H1 (cell line): ENCODE results near the gene CFAP92. TPM values are rescaled to one million over a fixed set of nuclear protein-coding genes. Genes with fewer than 3 reads are reported as not detected.

Experiments
- CTCF ChIA-PET: fragments of 300-600 bp; sonication (Branson Sonifier 250); formaldehyde crosslinking; loops from one replicate; lab custom pipeline; 2021; ENCODE audit not compliant: partially characterized antibody; lab: Charles Lee
- POLR2A ChIA-PET: fragments of 300-600 bp; sonication (Branson Sonifier 250); formaldehyde crosslinking; loops from one replicate; lab custom pipeline; 2021; ENCODE audit warnings: inconsistent platforms; ENCODE audit not compliant: partially characterized antibody; lab: Charles Lee
- DNase-seq, 2 experiments: peaks; one replicate each; pipeline versions ENCODE4 v3.0.0 to v3.0.0-alpha.2; 2010 to 2022; ENCODE audit warnings: low spot score in 2 of 2, low read depth in 1 of 2, mixed read lengths in 1 of 2
- FAIRE-seq: peaks from 2 replicates; lab custom pipeline; 2011; peaks lifted over from hg19 to GRCh38; lab: Jason Lieb, UNC
- H2AFZ ChIP-seq: 2 replicates; pipeline ENCODE4 v1.8.1; 2012; ENCODE audit warnings: low read length, inconsistent platforms
- H2AK5ac ChIP-seq: 2 replicates; pipeline ENCODE4 v1.6.1; 2013; ENCODE audit warnings: low read depth, low read length
- H2BK120ac ChIP-seq: replicated peaks from 2 replicates; pipeline ENCODE3; 2013; ENCODE audit warnings: low read depth, low read length, inconsistent platforms
- H2BK12ac ChIP-seq: 2 replicates; pipeline ENCODE4 v1.6.1; 2013; ENCODE audit warnings: low read depth, low read length
- H2BK15ac ChIP-seq: 2 replicates; pipeline ENCODE4 v1.6.1; 2013; ENCODE audit warnings: low read length
- H2BK20ac ChIP-seq: 2 replicates; pipeline ENCODE4 v1.6.1; 2013; ENCODE audit warnings: low read length
- H2BK5ac ChIP-seq: 2 replicates; pipeline ENCODE4 v1.6.1; 2013; ENCODE audit warnings: low read depth, low read length
- H3K14ac ChIP-seq: 2 replicates; pipeline ENCODE4 v1.6.1; 2013; ENCODE audit warnings: inconsistent platforms; ENCODE audit not compliant: insufficient read length
- H3K18ac ChIP-seq: 2 replicates; pipeline ENCODE4 v1.6.1; 2013; ENCODE audit warnings: low read length; ENCODE audit errors: extremely low read depth
- H3K23ac ChIP-seq: 2 replicates; pipeline ENCODE4 v1.6.1; 2013; ENCODE audit warnings: inconsistent platforms; ENCODE audit not compliant: insufficient read length
- H3K23me2 ChIP-seq: 2 replicates; pipeline ENCODE4 v1.6.1; 2013; ENCODE audit warnings: low read depth, low read length
- H3K27ac ChIP-seq: 2 replicates; pipeline ENCODE4 v1.6.1; 2011; ENCODE audit warnings: low read depth, low read length, inconsistent platforms
- H3K27me3 ChIP-seq, 4 experiments: replicated peaks in 1 of 4; 1 replicate in 1 of 4; 2 replicates in 3 of 4; pipeline versions ENCODE4 v1.6.1 to v1.8.1; 2011 to 2013; ENCODE audit warnings: low read length in 3 of 4, mild to moderate bottlenecking in 3 of 4, inconsistent platforms in 2 of 4, mixed read lengths in 2 of 4, moderate library complexity in 1 of 4; ENCODE audit not compliant: control insufficient read depth in 3 of 4, insufficient read depth in 3 of 4; ENCODE audit errors: extremely low read depth in 1 of 4
- H3K36me3 ChIP-seq, 4 experiments: 2 replicates each; pipeline versions ENCODE4 v1.6.1 to v1.8.1; 2011 to 2013; ENCODE audit warnings: mild to moderate bottlenecking in 4 of 4, low read length in 3 of 4, moderate library complexity in 2 of 4, control low read depth in 1 of 4, inconsistent platforms in 1 of 4; ENCODE audit not compliant: insufficient read depth in 4 of 4, control insufficient read depth in 2 of 4
- H3K4ac ChIP-seq: replicated peaks from 2 replicates; pipeline ENCODE3; 2013; ENCODE audit warnings: low read length, low read depth, mixed read lengths, inconsistent platforms; ENCODE audit not compliant: insufficient read length
- H3K4me1 ChIP-seq, 4 experiments: replicated peaks in 1 of 4; 1 replicate in 1 of 4; 2 replicates in 3 of 4; pipeline versions ENCODE4 v1.6.1 to v1.8.1; 2011 to 2013; ENCODE audit warnings: low read length in 3 of 4, inconsistent platforms in 2 of 4, mixed read lengths in 1 of 4; ENCODE audit not compliant: insufficient read depth in 4 of 4, control insufficient read depth in 3 of 4
- H3K4me2 ChIP-seq, 2 experiments: 2 replicates each; pipeline versions ENCODE4 v1.6.1 to v1.8.1; 2011 to 2013; ENCODE audit warnings: low read depth in 2 of 2, low read length in 2 of 2, control low read depth in 1 of 2, inconsistent platforms in 1 of 2, mild to moderate bottlenecking in 1 of 2; ENCODE audit not compliant: insufficient read depth in 1 of 2
- H3K4me3 ChIP-seq, 4 experiments: fragments of 200-600, 300-600 bp in 1 of 4; sonication (generic), shearing (Covaris generic), sonication (Bioruptor Twin) in 1 of 4; 2 replicates each; pipeline versions ENCODE4 v1.5.1 to v1.8.1; 2011 to 2016; ENCODE audit warnings: low read length in 4 of 4, low read depth in 3 of 4, control low read depth in 2 of 4, inconsistent platforms in 2 of 4, mild to moderate bottlenecking in 2 of 4, mixed read lengths in 1 of 4, moderate library complexity in 1 of 4; ENCODE audit not compliant: insufficient read depth in 2 of 4; ENCODE audit errors: extremely low read depth in 1 of 4
- H3K56ac ChIP-seq: replicated peaks from 2 replicates; pipeline ENCODE3; 2013; ENCODE audit warnings: low read depth, mild to moderate bottlenecking, mixed read lengths, low read length, inconsistent platforms; ENCODE audit not compliant: insufficient read length
- H3K79me1 ChIP-seq: 2 replicates; pipeline ENCODE4 v1.6.1; 2013; ENCODE audit warnings: low read depth, low read length, control low read depth
- H3K79me2 ChIP-seq, 2 experiments: 2 replicates each; pipeline versions ENCODE4 v1.6.1 to v1.8.1; 2012 to 2013; ENCODE audit warnings: low read length in 2 of 2, mild to moderate bottlenecking in 2 of 2, inconsistent platforms in 1 of 2; ENCODE audit not compliant: insufficient read depth in 2 of 2, control insufficient read depth in 1 of 2
- H3K9ac ChIP-seq, 4 experiments: replicated peaks in 1 of 4; 1 replicate in 1 of 4; 2 replicates in 3 of 4; pipeline versions ENCODE4 v1.6.1 to v1.8.1; 2011 to 2013; ENCODE audit warnings: low read depth in 3 of 4, low read length in 3 of 4, control low read depth in 2 of 4, mild to moderate bottlenecking in 2 of 4, moderate library complexity in 2 of 4, inconsistent platforms in 1 of 4; ENCODE audit errors: extremely low read depth in 1 of 4
- H3K9me3 ChIP-seq, 2 experiments: 2 replicates each; pipeline versions ENCODE4 v1.6.1 to v1.8.1; 2012 to 2013; ENCODE audit warnings: mild to moderate bottlenecking in 2 of 2, moderate library complexity in 2 of 2, control low read depth in 1 of 2, inconsistent platforms in 1 of 2, low read depth in 1 of 2, low read length in 1 of 2, mixed read lengths in 1 of 2; ENCODE audit not compliant: insufficient read depth in 2 of 2
- H4K20me1 ChIP-seq, 2 experiments: replicated peaks in 1 of 2; 2 replicates each; pipeline versions ENCODE3 to v1.8.1; 2011 to 2013; ENCODE audit warnings: inconsistent platforms in 2 of 2, low read length in 2 of 2, mild to moderate bottlenecking in 1 of 2; ENCODE audit not compliant: insufficient read depth in 2 of 2, control insufficient read depth in 1 of 2
- H4K5ac ChIP-seq: 2 replicates; pipeline ENCODE4 v1.6.1; 2013; ENCODE audit warnings: low read length, low read depth, mixed read lengths, inconsistent platforms; ENCODE audit not compliant: insufficient read length
- H4K8ac ChIP-seq: 2 replicates; pipeline ENCODE4 v1.8.0; 2013; ENCODE audit warnings: mild to moderate bottlenecking, moderate library complexity, low read length, inconsistent platforms; ENCODE audit not compliant: insufficient read depth; ENCODE audit errors: extremely low read depth
- H4K91ac ChIP-seq: replicated peaks from 2 replicates; pipeline ENCODE3; 2013; ENCODE audit warnings: low read length, mixed read lengths, inconsistent platforms; ENCODE audit not compliant: insufficient read length
- BCL11A ChIP-seq, 2 experiments: IDR thresholded peaks; one replicate each; pipeline ENCODE4 v1.6.1; 2011; ENCODE audit warnings: low read depth in 2 of 2, low read length in 2 of 2, mild to moderate bottlenecking in 2 of 2
- BRCA1 ChIP-seq: IDR thresholded peaks from 2 replicates; pipeline ENCODE4 v1.6.1; 2012; ENCODE audit warnings: low read depth, low read length, improper control_type of control experiment
- CBX5 ChIP-seq: fragments of 300-800, 300-1000 bp; sonication (generic); IDR thresholded peaks from 2 replicates; pipeline ENCODE4 v1.7.1; 2016; ENCODE audit warnings: antibody characterized with exemption, low read length, low read depth
- EZH2 ChIP-seq: fragments of 200-600 bp; sonication (generic); IDR thresholded peaks from 2 replicates; pipeline ENCODE4 v1.7.1; 2012; ENCODE audit warnings: low read depth, mild to moderate bottlenecking, moderate library complexity, low read length, inconsistent platforms; ENCODE audit not compliant: severe bottlenecking
- GABPA ChIP-seq: IDR thresholded peaks from 2 replicates; pipeline ENCODE4 v1.6.1; 2011; ENCODE audit warnings: mild to moderate bottlenecking, low read length, moderate library complexity, borderline replicate concordance; ENCODE audit not compliant: insufficient read depth
- JUN ChIP-seq: IDR thresholded peaks from 2 replicates; pipeline ENCODE4 v1.6.1; 2011; ENCODE audit warnings: low read depth, mild to moderate bottlenecking, improper control_type of control experiment, low read length
- JUND ChIP-seq: IDR thresholded peaks from 2 replicates; pipeline ENCODE4 v1.6.1; 2011; ENCODE audit warnings: mild to moderate bottlenecking, improper control_type of control experiment, low read length
- KDM4A ChIP-seq: IDR thresholded peaks from one replicate; pipeline ENCODE4 v1.7.1; 2012; ENCODE audit warnings: low read depth, mild to moderate bottlenecking, moderate library complexity, low read length, inconsistent platforms; ENCODE audit not compliant: severe bottlenecking
- POLR2AphosphoS5 ChIP-seq: IDR thresholded peaks from 2 replicates; pipeline ENCODE4 v1.6.1; 2011; ENCODE audit warnings: low read depth, low read length
- RFX5 ChIP-seq: IDR thresholded peaks from 2 replicates; pipeline ENCODE4 v1.6.1; 2011; ENCODE audit warnings: low read depth, low read length, improper control_type of control experiment, borderline replicate concordance
- SP2 ChIP-seq: IDR thresholded peaks from 2 replicates; pipeline ENCODE4 v1.6.1; 2012; ENCODE audit warnings: mild to moderate bottlenecking, low read length, inconsistent platforms
- SRF ChIP-seq: IDR thresholded peaks from 2 replicates; pipeline ENCODE4 v1.6.1; 2011; ENCODE audit warnings: mild to moderate bottlenecking, low read depth, low read length, moderate library complexity
- WGBS, 2 experiments: shearing (Covaris generic) in 1 of 2; methylation state at CpG; one replicate each; pipeline versions ENCODE4 v1.1.6 to v1.1.7; 2013 to 2015; ENCODE audit warnings: low lambda C conversion rate in 2 of 2, mixed read lengths in 2 of 2, inconsistent platforms in 1 of 2, low coverage in 1 of 2, missing lambda C conversion rate in 1 of 2; ENCODE audit not compliant: insufficient replicate concordance in 2 of 2, insufficient coverage in 1 of 2, insufficient read length in 1 of 2; ENCODE audit errors: extremely low coverage in 1 of 2, missing lambda C conversion rate in 1 of 2; 5-methylcytosine and 5-hydroxymethylcytosine counted together
- polyA plus RNA-seq, 7 experiments: library from polyadenylated mRNA; depleted of rRNA in 3 of 7; stranded (reverse) in 5 of 7; unstranded in 2 of 7; fragments of >200 nt in 5 of 7; fragments of 200-250 nt in 2 of 7; gene quantifications; 1 replicate in 5 of 7; 2 replicates in 1 of 7; 4 replicates in 1 of 7; pipeline versions ENCODE4 v1.2.1 to v1.2.3, GENCODE V29; 2011 to 2013; ENCODE audit warnings: missing spikeins in 2 of 7, mixed read lengths in 2 of 7
- total RNA-seq: library from RNA; stranded (reverse); fragmentation: NEBNext Ultra II Directional; extraction: Animal tissue kit (Norgen Biotek cat#: 25700); gene quantifications from 2 replicates; pipeline ENCODE4 v1.2.1, GENCODE V29; 2021

Gene CFAP92
- total and polyA plus RNA-seq, 2 of the 8 experiments (the other 6 are each of a cell fraction or from before 2014, with no cell fraction given) = 0.77 to 2.0 TPM

GRCh38 chr3:128919988-128920387, 73.9 kb downstream of the CFAP92 start:
- FAIRE-seq (no peak), DNase-seq (no peak)
- no peak overlapping the region for H3K27ac ChIP-seq
- H3K4ac ChIP-seq = no peak overlapping the region
- H2BK12ac ChIP-seq = no peak overlapping the region
- H3K79me2 ChIP-seq = no peaks in the 10 kb centered on the region
- ChIA-PET POLR2A (interaction anchor here (1.6 to 2.1 kb wide), 2 partner anchors 10 to 12 kb away, joined by 3 to 11 read pairs; no protein-coding TSS in a partner anchor), CTCF (interaction anchor here (0.7 to 1.5 kb wide), 2 partner anchors 49 to 133 kb away, joined by 3 to 4 read pairs; no protein-coding TSS in a partner anchor)
- H4K20me1 ChIP-seq = no peaks in the 10 kb centered on the region
- H3K4me1 ChIP-seq = no peaks in the 10 kb centered on the region
- no peak overlapping the region for H2AFZ ChIP-seq
- no peak overlapping the region for H2BK15ac ChIP-seq
- WGBS, 2 experiments = 89% methylated on average over 1 of the region's 1 CpG; no CpG with 5 or more reads in 1 of the 2 experiments
- H4K5ac ChIP-seq = no peak overlapping the region
- H2AK5ac ChIP-seq = no peak overlapping the region
- no peak overlapping the region for H3K4me2 ChIP-seq
- no peak overlapping the region for H3K4me3 ChIP-seq
- no peak overlapping the region for H4K8ac ChIP-seq
- H3K14ac ChIP-seq = no peak overlapping the region
- peaks cover 0 to 36% (median 18%) of the 10 kb centered on the region in 4 experiments; a peak in 6 of 8 replicates for H3K36me3 ChIP-seq
- H3K23me2 ChIP-seq = no peaks in the 10 kb centered on the region
- no peaks in the 10 kb centered on the region for H3K79me1 ChIP-seq
- H2BK5ac ChIP-seq = no peak overlapping the region
- H2BK20ac ChIP-seq = no peak overlapping the region
- H3K9me3 ChIP-seq = peaks cover 46 to 48% of the 10 kb centered on the region in 2 experiments
- H3K27me3 ChIP-seq = no peaks in the 10 kb centered on the region
- no peak overlapping the region for H3K9ac ChIP-seq
- no peak overlapping the region for H4K91ac ChIP-seq
- no peak overlapping the region for H3K56ac ChIP-seq
- H3K23ac ChIP-seq = no peak overlapping the region
- H3K18ac ChIP-seq = no peak overlapping the region
- H2BK120ac ChIP-seq = no peak overlapping the region
- TF ChIP-seq RFX5 (no peak), SP2 (no peak), JUND (no peak), EZH2 (no peak), BCL11A (IDR thresholded peaks at IDR 0.05; ENCODE audit: low read depth in 2 of 2, low read length in 2 of 2) (no peak), CBX5 (no peak), SRF (no peak), POLR2AphosphoS5 (no peak), KDM4A (no peak), GABPA (no peak), JUN (no peak), BRCA1 (no peak)
